BJ (cell line): ENCODE measurements around the gene ATF6. TPM values are rescaled to one million over a fixed set of nuclear protein-coding genes. Genes with fewer than 3 reads are reported as not detected.
"Not testable (repeated sequence)": the region's sequence is repeated elsewhere in the genome, so short reads cannot be mapped to it uniquely, and the experiment has no call there.

Source experiments
- CTCF ChIA-PET: fragments of 350-600 bp; formaldehyde crosslinking; extraction: SDS; loops from one replicate; lab custom pipeline; 2021; ENCODE audit warnings: antibody characterized with exemption, inconsistent platforms; lab: Yijun Ruan, JAX
- POLR2A ChIA-PET: fragments of 300-600 bp; sonication (Branson Sonifier 250); formaldehyde crosslinking; extraction: SDS; loops from one replicate; lab custom pipeline; 2021; ENCODE audit warnings: antibody characterized with exemption; lab: Charles Lee
- DNase-seq: peaks from one replicate; pipeline ENCODE4 v3.0.0-alpha.2; 2011; ENCODE audit warnings: low read depth
- H3K27me3 ChIP-seq: 2 replicates; pipeline ENCODE4 v1.6.0; 2011; ENCODE audit warnings: low read length; ENCODE audit not compliant: control insufficient read depth, insufficient read depth
- H3K36me3 ChIP-seq: 2 replicates; pipeline ENCODE4 v1.5.1; 2011; ENCODE audit warnings: low read length; ENCODE audit not compliant: control insufficient read depth, insufficient read depth
- H3K4me3 ChIP-seq: 2 replicates; pipeline ENCODE4 v1.5.1; 2011; ENCODE audit warnings: low read depth, mild to moderate bottlenecking, control low read depth, low read length
- CTCF ChIP-seq: IDR thresholded peaks from 2 replicates; pipeline ENCODE4 v1.5.1; 2011; ENCODE audit warnings: low read depth, mild to moderate bottlenecking, control low read depth, inconsistent platforms, low read length, moderate library complexity; ENCODE audit not compliant: insufficient read depth
- polyA plus RNA-seq: library from polyadenylated mRNA; depleted of rRNA; stranded (reverse); fragments of >200 nt; gene quantifications from 2 replicates; pipeline ENCODE4 v1.2.3, GENCODE V29; 2011

ATF6 gene
- polyA plus RNA-seq, 1 experiment = 22.2 TPM

- Histone ChIP-seq H3K27me3 (no peaks in the 10 kb centered on the region), H3K36me3 (no peaks in the 10 kb centered on the region), H3K4me3 (no peak overlapping the region)
- ChIA-PET POLR2A (no interaction called here), CTCF (no interaction called here)
- no peak for DNase-seq
- TF ChIP-seq CTCF = no peak
These were observed 54.8 kb downstream of the ATF6 start for GRCh38 chr1:161820914-161821313.

GRCh38 chr1:161824618-161825017 is 58.5 kb downstream of the ATF6 start:
- ChIA-PET CTCF (interaction anchor here (1.6 to 1.8 kb wide), 2 partner anchors 40 to 213 kb away, joined by 4 to 5 read pairs; no protein-coding TSS in a partner anchor), POLR2A (no interaction called here)
- Histone ChIP-seq H3K27me3 (no peaks in the 10 kb centered on the region), H3K36me3 (no peaks in the 10 kb centered on the region), H3K4me3 (no peak overlapping the region)
- no peak for TF ChIP-seq CTCF
- no peak for DNase-seq

GRCh38 chr1:161825831-161826230 is 59.7 kb downstream of the ATF6 start:
- H3K27me3 ChIP-seq = no peaks in the 10 kb centered on the region
- POLR2A ChIA-PET = no interaction called here
- DNase-seq = no peak
- no peaks in the 10 kb centered on the region for H3K36me3 ChIP-seq
- TF ChIP-seq CTCF = no peak
- CTCF ChIA-PET = interaction anchor here (1.1 to 1.8 kb wide), 3 partner anchors 39 to 215 kb away, joined by 3 to 5 read pairs (median 5); no protein-coding TSS in a partner anchor
- H3K4me3 ChIP-seq = no peak overlapping the region

- ChIA-PET CTCF (interaction anchor here (0.6 to 1.5 kb wide), 3 partner anchors 198 to 215 kb away, joined by 3 to 5 read pairs (median 3); no protein-coding TSS in a partner anchor), POLR2A (interaction anchor here (0.7 kb wide), 1 partner anchor 200 kb away, joined by 3 read pairs; no protein-coding TSS in a partner anchor)
- TF ChIP-seq CTCF = no peak
- Histone ChIP-seq H3K36me3 (no peaks in the 10 kb centered on the region), H3K27me3 (no peaks in the 10 kb centered on the region), H3K4me3 (no peak overlapping the region)
- DNase-seq = no peak
These were observed 60.4 kb downstream of the ATF6 start for GRCh38 chr1:161826478-161826877.

GRCh38 chr1:161827786-161828185 is 61.7 kb downstream of the ATF6 start:
- H3K27me3 ChIP-seq = no peaks in the 10 kb centered on the region
- ChIA-PET CTCF (interaction anchor here (0.6 kb wide), 1 partner anchor 584 kb away, joined by 3 read pairs; the partner anchor contains the start of gene SH2D1B), POLR2A (no interaction called here)
- H3K4me3 ChIP-seq = no peak overlapping the region
- TF ChIP-seq CTCF = no peak
- DNase-seq = no peak
- no peaks in the 10 kb centered on the region for H3K36me3 ChIP-seq

GRCh38 chr1:161832299-161832907 is 66.3 kb downstream of the ATF6 start:
- H3K36me3 ChIP-seq, POLR2A ChIA-PET, CTCF ChIA-PET, DNase-seq, H3K27me3 ChIP-seq, H3K4me3 ChIP-seq: not testable (repeated sequence)
